ENCODE measurements around the gene SBK2. TPM values are rescaled to one million over a fixed set of nuclear protein-coding genes. Genes with fewer than 3 reads are reported as not detected.

The SBK2 gene
- total RNA-seq, 4 donors from 2014 or later, result 1.5 to 3.0 (median 1.6) TPM; not detected in 1

DNA sequence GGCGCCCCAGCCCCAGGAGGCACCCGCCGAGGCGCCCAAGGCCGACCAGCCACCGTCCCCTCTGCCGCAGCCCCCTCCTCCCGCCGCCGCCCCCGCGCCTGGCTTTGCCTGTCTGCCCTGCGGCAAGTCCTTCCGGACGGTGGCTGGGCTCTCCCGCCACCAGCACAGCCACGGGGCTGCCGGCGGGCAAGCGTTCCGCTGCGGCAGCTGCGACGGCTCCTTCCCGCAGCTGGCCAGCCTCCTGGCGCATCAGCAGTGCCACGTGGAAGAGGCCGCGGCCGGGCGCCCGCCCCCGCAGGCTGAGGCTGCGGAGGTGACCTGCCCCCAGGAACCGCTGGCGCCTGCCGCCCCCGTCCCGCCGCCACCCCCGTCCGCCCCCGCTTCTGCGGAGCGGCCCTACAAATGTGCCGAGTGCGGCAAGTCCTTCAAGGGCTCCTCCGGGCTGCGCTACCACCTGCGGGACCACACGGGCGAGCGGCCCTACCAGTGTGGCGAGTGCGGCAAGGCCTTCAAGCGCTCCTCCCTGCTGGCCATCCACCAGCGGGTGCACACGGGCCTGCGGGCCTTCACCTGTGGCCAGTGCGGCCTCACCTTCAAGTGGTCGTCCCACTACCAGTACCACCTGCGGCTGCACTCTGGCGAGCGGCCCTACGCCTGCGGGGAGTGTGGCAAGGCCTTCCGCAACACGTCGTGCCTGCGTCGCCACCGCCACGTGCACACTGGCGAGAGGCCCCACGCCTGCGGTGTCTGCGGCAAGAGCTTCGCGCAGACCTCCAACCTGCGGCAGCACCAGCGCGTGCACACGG, 54.6 kb downstream of the SBK2 start:
- peaks cover 20 to 38% of the 10 kb centered on the region in 2 donors for H3K4me1 ChIP-seq
- in situ Hi-C loops (cut with MboI; ENCODE audit: low sequenced_read_pairs in 4 of 4), result no loop called here
- H3K27ac ChIP-seq, result no peak overlapping the region
- no peak for TF ChIP-seq POLR2A (IDR thresholded peaks at IDR 0.05)
- TF ChIP-seq, protein P1, sequence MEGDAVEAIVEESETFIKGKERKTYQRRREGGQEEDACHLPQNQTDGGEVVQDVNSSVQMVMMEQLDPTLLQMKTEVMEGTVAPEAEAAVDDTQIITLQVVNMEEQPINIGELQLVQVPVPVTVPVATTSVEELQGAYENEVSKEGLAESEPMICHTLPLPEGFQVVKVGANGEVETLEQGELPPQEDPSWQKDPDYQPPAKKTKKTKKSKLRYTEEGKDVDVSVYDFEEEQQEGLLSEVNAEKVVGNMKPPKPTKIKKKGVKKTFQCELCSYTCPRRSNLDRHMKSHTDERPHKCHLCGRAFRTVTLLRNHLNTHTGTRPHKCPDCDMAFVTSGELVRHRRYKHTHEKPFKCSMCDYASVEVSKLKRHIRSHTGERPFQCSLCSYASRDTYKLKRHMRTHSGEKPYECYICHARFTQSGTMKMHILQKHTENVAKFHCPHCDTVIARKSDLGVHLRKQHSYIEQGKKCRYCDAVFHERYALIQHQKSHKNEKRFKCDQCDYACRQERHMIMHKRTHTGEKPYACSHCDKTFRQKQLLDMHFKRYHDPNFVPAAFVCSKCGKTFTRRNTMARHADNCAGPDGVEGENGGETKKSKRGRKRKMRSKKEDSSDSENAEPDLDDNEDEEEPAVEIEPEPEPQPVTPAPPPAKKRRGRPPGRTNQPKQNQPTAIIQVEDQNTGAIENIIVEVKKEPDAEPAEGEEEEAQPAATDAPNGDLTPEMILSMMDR (IDR thresholded peaks at IDR 0.05 in 4 of 5, conservative IDR thresholded peaks at IDR 0.05 in 1 of 5), result no peak
- intact Hi-C loops (cut with DNase I; ENCODE audit: low total_unique reads), result no loop called here
- ATAC-seq (no peak), DNase-seq (no peak)
- H3K4me3 ChIP-seq, result no peak overlapping the region
- peaks cover 6 to 11% (median 11%) of the 10 kb centered on the region in 3 donors for H3K27me3 ChIP-seq
- H3K36me3 ChIP-seq, result peaks cover 0 to 7% of the 10 kb centered on the region in 2 donors
- H3K9me3 ChIP-seq, result no peaks in the 10 kb centered on the region

DNA sequence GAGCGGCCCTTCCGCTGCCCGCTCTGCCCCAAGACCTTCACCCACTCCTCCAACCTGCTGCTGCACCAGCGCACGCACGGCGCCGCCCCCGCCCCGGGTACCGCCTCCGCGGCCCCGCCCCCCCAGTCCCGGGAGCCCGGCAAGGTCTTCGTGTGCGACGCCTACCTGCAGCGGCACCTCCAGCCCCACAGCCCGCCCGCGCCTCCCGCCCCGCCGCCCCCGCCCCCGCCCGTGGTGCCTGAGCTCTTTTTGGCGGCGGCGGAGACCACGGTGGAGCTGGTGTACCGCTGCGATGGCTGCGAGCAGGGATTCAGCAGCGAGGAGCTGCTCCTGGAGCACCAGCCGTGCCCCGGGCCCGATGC, 55.2 kb downstream of the SBK2 start:
- Histone ChIP-seq H3K9me3 (no peaks in the 10 kb centered on the region), H3K27ac (no peak overlapping the region), H3K36me3 (peaks cover 0 to 7% of the 10 kb centered on the region in 2 donors), H3K4me3 (no peak overlapping the region), H3K4me1 (peaks cover 21 to 39% of the 10 kb centered on the region in 2 donors), H3K27me3 (peaks cover 6 to 11% (median 11%) of the 10 kb centered on the region in 3 donors)
- in situ Hi-C loops (cut with MboI; ENCODE audit: low sequenced_read_pairs in 4 of 4) (no loop called here), intact Hi-C loops (cut with DNase I; ENCODE audit: low total_unique reads) (no loop called here)
- no peak for ATAC-seq
- no peak for TF ChIP-seq POLR2A (IDR thresholded peaks at IDR 0.05)
- TF ChIP-seq, protein P1 (IDR thresholded peaks at IDR 0.05 in 4 of 5, conservative IDR thresholded peaks at IDR 0.05 in 1 of 5), result no peak
- no peak for DNase-seq

DNA sequence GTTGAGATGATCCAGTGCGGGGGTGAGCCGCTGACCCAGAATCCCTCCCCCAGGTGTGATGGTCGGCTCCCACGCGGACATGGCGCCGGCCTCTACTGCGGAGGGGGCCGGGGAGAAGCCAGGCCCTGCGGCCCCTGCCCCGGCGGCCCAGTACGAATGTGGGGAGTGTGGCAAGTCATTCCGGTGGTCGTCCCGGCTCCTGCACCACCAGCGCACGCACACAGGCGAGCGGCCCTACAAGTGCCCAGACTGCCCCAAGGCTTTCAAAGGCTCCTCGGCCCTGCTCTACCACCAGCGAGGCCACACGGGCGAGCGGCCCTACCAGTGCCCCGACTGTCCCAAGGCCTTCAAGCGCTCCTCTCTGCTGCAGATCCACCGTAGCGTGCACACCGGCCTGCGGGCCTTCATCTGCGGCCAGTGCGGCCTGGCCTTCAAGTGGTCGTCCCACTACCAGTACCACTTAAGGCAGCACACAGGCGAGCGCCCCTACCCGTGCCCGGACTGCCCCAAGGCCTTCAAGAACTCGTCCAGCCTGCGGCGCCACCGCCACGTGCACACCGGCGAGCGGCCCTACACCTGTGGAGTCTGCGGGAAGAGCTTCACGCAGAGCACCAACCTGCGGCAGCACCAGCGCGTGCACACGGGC, 55.7 kb downstream of the SBK2 start:
- no peak for ATAC-seq
- H3K4me3 ChIP-seq, result no peak overlapping the region
- H3K27ac ChIP-seq, result no peak overlapping the region
- in situ Hi-C loops (cut with MboI; ENCODE audit: low sequenced_read_pairs in 4 of 4), result no loop called here
- TF ChIP-seq POLR2A (IDR thresholded peaks at IDR 0.05), result no peak
- TF ChIP-seq, protein P1 (IDR thresholded peaks at IDR 0.05 in 4 of 5, conservative IDR thresholded peaks at IDR 0.05 in 1 of 5), result no peak
- H3K4me1 ChIP-seq, result peaks cover 20 to 37% of the 10 kb centered on the region in 2 donors
- peaks cover 0 to 7% of the 10 kb centered on the region in 2 donors for H3K36me3 ChIP-seq
- no peak for DNase-seq
- peaks cover 6 to 11% (median 9%) of the 10 kb centered on the region in 3 donors for H3K27me3 ChIP-seq
- H3K9me3 ChIP-seq, result no peaks in the 10 kb centered on the region
- intact Hi-C loops (cut with DNase I; ENCODE audit: low total_unique reads), result no loop called here

DNA sequence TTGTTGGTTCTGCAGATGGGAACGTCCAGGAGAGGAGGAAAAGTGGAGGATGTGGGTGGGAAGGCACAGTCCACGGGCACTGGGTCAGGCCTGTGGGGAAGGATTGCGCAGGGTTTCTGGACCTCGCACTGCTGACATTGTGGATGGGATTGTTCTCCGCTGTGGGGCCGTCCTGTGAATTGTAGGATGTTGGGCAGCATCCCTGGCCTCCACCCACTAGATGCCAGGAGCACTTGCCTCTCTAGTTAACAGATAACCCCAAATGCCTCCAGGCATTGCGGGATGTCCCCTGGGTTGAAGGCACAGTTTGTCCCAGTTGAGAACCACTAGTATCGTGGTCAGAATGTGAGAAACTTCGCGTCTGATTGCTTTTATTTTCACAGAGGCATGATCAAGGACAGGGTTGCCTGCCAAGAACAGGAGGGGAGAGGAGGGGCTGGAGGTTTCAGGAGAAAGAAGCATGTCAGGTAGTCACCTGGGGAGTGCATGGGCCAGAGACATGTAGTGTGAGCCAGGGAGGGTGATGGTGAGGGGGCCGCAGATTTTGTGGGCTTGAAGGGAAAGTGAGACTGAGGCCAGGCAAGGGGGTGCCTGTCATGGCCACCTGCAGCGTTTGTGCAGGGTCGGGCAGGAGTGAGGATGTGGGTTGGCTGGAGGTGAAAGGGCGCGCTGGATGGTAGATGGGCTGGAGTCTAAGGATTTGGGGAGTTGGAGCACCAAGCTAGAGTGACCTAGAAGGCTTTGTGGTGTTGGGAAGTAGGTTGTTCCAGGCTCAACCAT, 57.3 kb downstream of the SBK2 start:
- TF ChIP-seq, protein P1 (IDR thresholded peaks at IDR 0.05 in 4 of 5, conservative IDR thresholded peaks at IDR 0.05 in 1 of 5), result no peak
- in situ Hi-C loops (cut with MboI; ENCODE audit: low sequenced_read_pairs in 4 of 4) (no loop called here), intact Hi-C loops (cut with DNase I; ENCODE audit: low total_unique reads) (loop anchor here (5.0 kb wide), 1 partner anchor 92 kb away; the partner anchor contains the start of gene RPL28)

More for the DNA sequence above, 57.3 kb downstream of the SBK2 start:
- no peak overlapping the region for H3K27ac ChIP-seq
- peaks cover 0 to 7% of the 10 kb centered on the region in 2 donors for H3K36me3 ChIP-seq
- no peak overlapping the region for H3K4me3 ChIP-seq
- no peak for ATAC-seq
- peaks cover 1 to 2% (median 1%) of the 10 kb centered on the region in 3 donors for H3K27me3 ChIP-seq
- H3K4me1 ChIP-seq, result peaks cover 22 to 32% of the 10 kb centered on the region in 2 donors
- no peaks in the 10 kb centered on the region for H3K9me3 ChIP-seq
- no peak for DNase-seq

All from gastrocnemius medialis (tissue), 4 donors.